GM12892 (cell line): ENCODE measurements around the gene PRSS53.

Source experiments
- POLR2A ChIP-seq: IDR thresholded peaks from 2 replicates; pipeline ENCODE4 v1.6.1; 2011; ENCODE audit warnings: low read depth, low read length, control low read depth
- POLR2AphosphoS5 ChIP-seq: IDR thresholded peaks from 2 replicates; pipeline ENCODE4 v1.6.1; 2011; ENCODE audit warnings: low read depth, low read length, control low read depth
- TAF1 ChIP-seq: IDR thresholded peaks from 2 replicates; pipeline ENCODE4 v1.6.1; 2011; ENCODE audit warnings: low read depth, mild to moderate bottlenecking, control low read depth, low read length, borderline replicate concordance

DNA sequence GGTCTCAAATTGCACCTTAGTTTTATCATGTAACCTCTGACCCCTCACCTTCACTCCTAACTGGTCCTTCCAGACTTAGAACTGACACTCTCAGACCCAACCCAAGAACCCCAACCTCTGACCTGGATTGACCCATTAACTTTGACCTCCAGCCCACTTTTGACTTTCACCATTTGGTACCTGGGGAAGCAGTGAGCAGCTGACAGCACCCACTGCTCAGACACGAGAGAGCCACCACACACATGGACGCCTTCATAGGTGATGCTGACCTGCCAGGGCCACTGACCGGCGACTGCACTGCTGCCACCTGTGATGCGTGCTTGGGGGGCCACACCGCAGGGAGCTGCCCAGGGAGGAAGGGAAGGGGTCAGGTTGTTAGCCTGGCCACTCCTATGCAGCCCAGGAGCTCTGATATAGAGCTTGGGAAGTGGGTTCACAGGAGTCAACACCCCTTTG is 44.3 kb upstream of the PRSS53 start:
- TF ChIP-seq POLR2A (no peak), POLR2AphosphoS5 (no peak), TAF1 (no peak)
